Measurements from ENCODE around the gene CYSLTR1. TPM values are rescaled to one million over a fixed set of nuclear protein-coding genes. Genes with fewer than 3 reads are reported as not detected.

Gene CYSLTR1
- total and polyA plus RNA-seq, 2 experiments from 2014 or later: 0.11 to 0.43 TPM

GRCh38 chrX:78314561-78314960, 12.8 kb downstream of the CYSLTR1 start:
- H3K9me3 ChIP-seq (ENCODE audit: low read depth): no peaks in the 10 kb centered on the region
- H3K27me3 ChIP-seq: no peaks in the 10 kb centered on the region
- H3K9me2 ChIP-seq (replicated peaks; ENCODE audit: insufficient read depth): no peaks in the 10 kb centered on the region
- H4K20me1 ChIP-seq (ENCODE audit: insufficient read depth, poor library complexity, severe bottlenecking): no peaks in the 10 kb centered on the region
- WGBS (ENCODE audit: low lambda C conversion rate, missing lambda C conversion rate): 42% methylated on average over 2 of the region's 2 CpGs
- H3K79me2 ChIP-seq: no peaks in the 10 kb centered on the region
- no peak overlapping the region for H3K27ac ChIP-seq
- H3K36me3 ChIP-seq (replicated peaks; ENCODE audit: insufficient read depth, low read depth): no peaks in the 10 kb centered on the region
- no peak overlapping the region for H2AFZ ChIP-seq
- H3K4me1 ChIP-seq (ENCODE audit: insufficient read depth): no peaks in the 10 kb centered on the region
- DNase-seq (ENCODE audit: low spot score): no peak
- H3K4me3 ChIP-seq: no peak overlapping the region
- no peak for TF ChIP-seq EZH2 (IDR thresholded peaks at IDR 0.05; ENCODE audit: borderline replicate concordance)
- TF ChIP-seq CTCF (IDR thresholded peaks at IDR 0.05; ENCODE audit: poor library complexity): no peak
- no peak overlapping the region for H3K4me2 ChIP-seq

- H3K9me3 ChIP-seq (ENCODE audit: low read depth): no peaks in the 10 kb centered on the region
- 45% methylated on average over 3 of the region's 3 CpGs for WGBS (ENCODE audit: low lambda C conversion rate, missing lambda C conversion rate)
- TF ChIP-seq EZH2phosphoT487 (IDR thresholded peaks at IDR 0.05; ENCODE audit: low read depth, severe bottlenecking, unreplicated experiment) (no peak), EZH2 (IDR thresholded peaks at IDR 0.05; ENCODE audit: borderline replicate concordance) (no peak), CTCF (IDR thresholded peaks at IDR 0.05; ENCODE audit: poor library complexity) (no peak)
- no peaks in the 10 kb centered on the region for H3K4me1 ChIP-seq (ENCODE audit: insufficient read depth)
- H4K20me1 ChIP-seq (ENCODE audit: insufficient read depth, poor library complexity, severe bottlenecking): no peaks in the 10 kb centered on the region
- no peak for DNase-seq (ENCODE audit: low spot score)
- H3K27me3 ChIP-seq: no peaks in the 10 kb centered on the region
- no peak overlapping the region for H3K27ac ChIP-seq
- H3K79me2 ChIP-seq: no peaks in the 10 kb centered on the region
- H3K9me2 ChIP-seq (replicated peaks; ENCODE audit: insufficient read depth): no peaks in the 10 kb centered on the region
- no peak overlapping the region for H3K4me2 ChIP-seq
- H2AFZ ChIP-seq: no peak overlapping the region
- no peak overlapping the region for H3K4me3 ChIP-seq
- H3K36me3 ChIP-seq (replicated peaks; ENCODE audit: insufficient read depth, low read depth): no peaks in the 10 kb centered on the region
These were observed 13.9 kb downstream of the CYSLTR1 start for GRCh38 chrX:78313526-78313925.

DNA sequence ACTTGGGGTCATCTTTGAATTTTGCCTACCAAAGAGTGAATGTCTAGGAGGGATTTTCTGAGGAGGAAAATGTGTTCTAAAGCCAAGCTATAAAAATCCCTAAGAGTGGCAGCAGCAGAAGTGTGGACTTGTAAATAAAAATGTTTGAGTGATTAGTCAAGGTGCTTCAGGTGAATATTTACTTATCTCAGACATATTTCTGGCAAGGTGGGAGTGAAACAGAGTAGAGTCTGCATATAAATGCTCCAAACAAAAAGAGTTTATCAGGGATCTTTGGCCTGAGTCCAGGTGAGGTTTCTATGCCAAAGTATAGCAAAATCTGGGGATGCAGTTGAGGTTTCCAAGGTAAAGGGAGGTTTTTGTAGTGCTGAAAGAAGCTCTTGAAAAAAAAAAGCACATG, 19.7 kb downstream of the CYSLTR1 start:
- no peaks in the 10 kb centered on the region for H3K36me3 ChIP-seq (replicated peaks; ENCODE audit: insufficient read depth, low read depth)

More for the DNA sequence above, 19.7 kb downstream of the CYSLTR1 start:
- no peaks in the 10 kb centered on the region for H3K9me2 ChIP-seq (replicated peaks; ENCODE audit: insufficient read depth)
- H3K4me3 ChIP-seq: no peak overlapping the region
- H3K27ac ChIP-seq: no peak overlapping the region
- DNase-seq (ENCODE audit: low spot score): no peak
- no peak overlapping the region for H3K4me2 ChIP-seq
- H2AFZ ChIP-seq: no peak overlapping the region
- no peaks in the 10 kb centered on the region for H3K4me1 ChIP-seq (ENCODE audit: insufficient read depth)
- H3K9me3 ChIP-seq (ENCODE audit: low read depth): no peaks in the 10 kb centered on the region
- TF ChIP-seq EZH2phosphoT487 (IDR thresholded peaks at IDR 0.05; ENCODE audit: low read depth, severe bottlenecking, unreplicated experiment) (no peak), CTCF (IDR thresholded peaks at IDR 0.05; ENCODE audit: poor library complexity) (no peak), EZH2 (IDR thresholded peaks at IDR 0.05; ENCODE audit: borderline replicate concordance) (no peak)
- no peaks in the 10 kb centered on the region for H3K27me3 ChIP-seq
- H4K20me1 ChIP-seq (ENCODE audit: insufficient read depth, poor library complexity, severe bottlenecking): no peaks in the 10 kb centered on the region
- H3K79me2 ChIP-seq: no peaks in the 10 kb centered on the region

All from hepatocyte (in vitro differentiated cells).